Measurements from ENCODE around the gene GABRA5. TPM values are rescaled to one million over a fixed set of nuclear protein-coding genes. Genes with fewer than 3 reads are reported as not detected.

Gene GABRA5
- polyA plus RNA-seq, 1 experiment, result 3.6 TPM

- H3K4me3 ChIP-seq (ENCODE audit: low read depth, low read length), result no peak overlapping the region
- CTCF ChIA-PET, result no interaction called here
- POLR2A ChIA-PET, result no interaction called here
- TF ChIP-seq, protein P1, sequence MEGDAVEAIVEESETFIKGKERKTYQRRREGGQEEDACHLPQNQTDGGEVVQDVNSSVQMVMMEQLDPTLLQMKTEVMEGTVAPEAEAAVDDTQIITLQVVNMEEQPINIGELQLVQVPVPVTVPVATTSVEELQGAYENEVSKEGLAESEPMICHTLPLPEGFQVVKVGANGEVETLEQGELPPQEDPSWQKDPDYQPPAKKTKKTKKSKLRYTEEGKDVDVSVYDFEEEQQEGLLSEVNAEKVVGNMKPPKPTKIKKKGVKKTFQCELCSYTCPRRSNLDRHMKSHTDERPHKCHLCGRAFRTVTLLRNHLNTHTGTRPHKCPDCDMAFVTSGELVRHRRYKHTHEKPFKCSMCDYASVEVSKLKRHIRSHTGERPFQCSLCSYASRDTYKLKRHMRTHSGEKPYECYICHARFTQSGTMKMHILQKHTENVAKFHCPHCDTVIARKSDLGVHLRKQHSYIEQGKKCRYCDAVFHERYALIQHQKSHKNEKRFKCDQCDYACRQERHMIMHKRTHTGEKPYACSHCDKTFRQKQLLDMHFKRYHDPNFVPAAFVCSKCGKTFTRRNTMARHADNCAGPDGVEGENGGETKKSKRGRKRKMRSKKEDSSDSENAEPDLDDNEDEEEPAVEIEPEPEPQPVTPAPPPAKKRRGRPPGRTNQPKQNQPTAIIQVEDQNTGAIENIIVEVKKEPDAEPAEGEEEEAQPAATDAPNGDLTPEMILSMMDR (IDR thresholded peaks at IDR 0.05; ENCODE audit: low read depth, low read length), result no peak
- H3K9me3 ChIP-seq (ENCODE audit: control insufficient read depth, insufficient read depth, low read length), result no peaks in the 10 kb centered on the region; the same call in 1 of the 2 replicates
- DNase-seq (ENCODE audit: low read depth, low spot score), result no peak
- H3K27me3 ChIP-seq (ENCODE audit: control insufficient read depth, insufficient read depth, low read length), result no peaks in the 10 kb centered on the region
- no peak overlapping the region for H3K27ac ChIP-seq (ENCODE audit: low read depth, low read length)
These were observed 13.9 kb upstream of the GABRA5 start for GRCh38 chr15:26852980-26853379.

DNA sequence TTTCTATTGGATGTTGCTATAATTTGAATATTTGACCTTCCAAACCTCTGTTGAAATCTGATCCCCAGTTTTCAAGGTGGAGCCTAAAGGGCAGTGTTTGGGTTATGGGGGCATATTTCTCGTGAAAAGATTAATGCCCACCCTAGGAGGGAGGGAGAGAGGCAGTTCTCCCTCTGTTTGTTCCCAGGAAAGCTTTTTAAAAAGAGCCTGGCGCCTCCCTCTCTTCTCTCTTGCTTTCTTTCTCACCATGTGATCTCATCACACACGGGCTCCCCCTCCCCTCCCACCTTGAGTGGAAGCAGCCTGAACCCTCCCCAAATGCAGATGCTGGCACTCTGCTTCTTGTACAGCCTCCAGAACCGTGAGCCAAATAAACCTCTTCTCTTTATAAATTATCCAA lies 12.4 kb upstream of the GABRA5 start:
- no peak overlapping the region for H3K4me3 ChIP-seq (ENCODE audit: low read depth, low read length)
- H3K27me3 ChIP-seq (ENCODE audit: control insufficient read depth, insufficient read depth, low read length), result no peaks in the 10 kb centered on the region
- ChIA-PET POLR2A (no interaction called here), CTCF (interaction anchor here (1.3 kb wide), 1 partner anchor 16 kb away, joined by 4 read pairs; no protein-coding TSS in a partner anchor)
- DNase-seq (ENCODE audit: low read depth, low spot score), result no peak
- no peaks in the 10 kb centered on the region; the same call in 1 of the 2 replicates for H3K9me3 ChIP-seq (ENCODE audit: control insufficient read depth, insufficient read depth, low read length)
- H3K27ac ChIP-seq (ENCODE audit: low read depth, low read length), result no peak overlapping the region
- TF ChIP-seq, protein P1 (IDR thresholded peaks at IDR 0.05; ENCODE audit: low read depth, low read length), result no peak

GRCh38 chr15:26864664-26865191 lies 2.1 kb upstream of the GABRA5 start:
- H3K4me3 ChIP-seq (ENCODE audit: low read depth, low read length), result no peak overlapping the region
- TF ChIP-seq, protein P1 (IDR thresholded peaks at IDR 0.05; ENCODE audit: low read depth, low read length), result peak; percentile 63
- POLR2A ChIA-PET, result no interaction called here
- no peak for DNase-seq (ENCODE audit: low read depth, low spot score)
- CTCF ChIA-PET, result interaction anchor here (0.6 to 2.6 kb wide), 7 partner anchors 25 to 1359 kb away, joined by 3 to 28 read pairs (median 5); no protein-coding TSS in a partner anchor
- H3K27ac ChIP-seq (ENCODE audit: low read depth, low read length), result no peak overlapping the region
- H3K27me3 ChIP-seq (ENCODE audit: control insufficient read depth, insufficient read depth, low read length), result peaks cover 13% of the 10 kb centered on the region
- H3K9me3 ChIP-seq (ENCODE audit: control insufficient read depth, insufficient read depth, low read length), result no peaks in the 10 kb centered on the region

DNA sequence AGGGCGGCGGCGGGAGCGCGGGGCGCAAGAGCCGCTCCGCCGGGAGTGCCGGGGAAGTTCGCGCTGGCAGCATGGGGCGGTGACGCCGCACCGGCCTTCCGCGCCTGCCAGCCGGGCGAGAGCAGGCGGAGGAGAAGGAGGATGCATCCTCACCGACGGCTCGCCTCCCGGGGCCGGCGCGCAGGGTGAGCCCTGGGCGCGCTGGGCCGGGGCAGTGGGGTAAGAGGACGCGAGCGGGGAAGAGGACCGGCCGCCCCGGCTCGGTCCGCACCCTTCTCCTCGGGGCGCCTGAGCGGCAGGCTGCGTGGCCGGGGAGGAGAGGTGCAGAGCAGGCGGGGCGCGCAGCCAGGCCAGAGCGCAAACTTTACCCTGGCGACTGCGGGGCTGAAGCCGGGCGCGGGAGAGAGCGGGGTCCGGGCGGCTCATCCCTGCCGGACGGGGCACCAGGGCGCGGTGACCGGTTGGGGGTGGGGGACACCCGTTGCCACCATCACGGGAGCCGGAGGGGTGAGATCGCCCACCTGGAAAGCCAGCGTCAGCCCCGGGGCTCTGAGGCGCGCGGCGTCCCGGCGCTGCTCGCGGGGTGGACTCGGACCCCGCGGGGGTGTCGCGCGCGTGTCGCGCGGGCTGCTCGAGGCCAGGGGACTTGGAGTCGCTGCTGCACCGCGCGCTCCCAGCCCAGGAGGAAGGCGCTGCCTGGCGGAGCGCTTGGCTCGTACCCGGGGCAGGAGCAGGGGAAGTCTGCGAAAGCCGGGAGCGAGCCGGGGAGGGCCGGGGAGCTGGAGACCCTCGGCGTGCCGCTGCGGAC lies 542 bp downstream of the GABRA5 start:
- H3K9me3 ChIP-seq (ENCODE audit: control insufficient read depth, insufficient read depth, low read length), result no peaks in the 10 kb centered on the region
- H3K27me3 ChIP-seq (ENCODE audit: control insufficient read depth, insufficient read depth, low read length), result peaks cover 13% of the 10 kb centered on the region
- ChIA-PET POLR2A (no interaction called here), CTCF (interaction anchor here (1.0 kb wide), 1 partner anchor 1359 kb away, joined by 4 read pairs; no protein-coding TSS in a partner anchor)
- H3K27ac ChIP-seq (ENCODE audit: low read depth, low read length), result no peak overlapping the region
- peak overlapping the region; percentile 48 for H3K4me3 ChIP-seq (ENCODE audit: low read depth, low read length)
- TF ChIP-seq, protein P1 (IDR thresholded peaks at IDR 0.05; ENCODE audit: low read depth, low read length), result no peak
- DNase-seq (ENCODE audit: low read depth, low spot score), result no peak
